Choroid plexus epithelial cell (primary cell): ENCODE results near the gene PRPF31.

Source experiments
- DNase-seq: peaks from one replicate; pipeline ENCODE4 v3.0.0-alpha.2; 2010; ENCODE audit warnings: low read depth
- H3K4me3 ChIP-seq: 2 replicates; pipeline ENCODE4 v1.5.1; 2011; ENCODE audit warnings: low read depth, mild to moderate bottlenecking, control low read depth, low read length, moderate library complexity
- CTCF ChIP-seq: conservative IDR thresholded peaks from 2 replicates; pipeline ENCODE4 v1.5.1; 2011; ENCODE audit warnings: low read depth, mild to moderate bottlenecking, control low read depth, inconsistent platforms, low read length, moderate library complexity

PRPF31 gene

DNA sequence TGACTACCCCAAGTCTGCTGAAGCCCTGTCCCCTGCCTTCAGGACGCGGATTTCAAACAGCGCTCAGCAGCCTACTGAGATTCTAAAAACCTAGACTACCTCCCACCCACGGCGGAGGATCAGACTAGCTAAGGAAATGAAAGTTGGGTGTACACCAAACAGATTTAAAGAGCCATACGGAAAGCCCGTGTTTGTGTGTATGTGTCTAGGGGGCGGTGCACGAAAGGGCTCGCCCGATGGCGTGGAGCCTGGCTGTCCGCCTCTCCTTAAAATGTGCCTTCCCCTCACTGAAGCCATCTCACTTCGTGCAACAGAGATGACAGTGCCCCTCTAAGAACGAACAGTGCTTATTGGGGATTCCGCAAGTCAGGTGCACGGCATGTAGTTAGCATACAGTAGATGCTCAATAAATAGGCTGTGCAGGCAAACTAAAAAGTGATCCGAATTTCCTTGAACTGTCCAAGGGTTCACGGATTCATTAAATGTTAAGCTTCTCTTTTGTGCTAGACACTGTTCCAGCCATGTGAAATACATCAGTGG lies 43.3 kb downstream of the PRPF31 start:
- TF ChIP-seq CTCF: peak; percentile 14
- H3K4me3 ChIP-seq: peak overlapping the region; percentile 77
- DNase-seq: peak; percentile 35

GRCh38 chr19:54159352-54160181 lies 44.0 kb downstream of the PRPF31 start, which contains the start of gene LENG1:
Gene LENG1, minus strand, starts transcription at chr19:54159721. Its CDS starts 26 bp downstream, at chr19:54159695.
- peak; percentile 100 for DNase-seq
- peak within 1 kb of the TSS; percentile 77 for H3K4me3 ChIP-seq
- peak; percentile 38 for TF ChIP-seq CTCF

DNA sequence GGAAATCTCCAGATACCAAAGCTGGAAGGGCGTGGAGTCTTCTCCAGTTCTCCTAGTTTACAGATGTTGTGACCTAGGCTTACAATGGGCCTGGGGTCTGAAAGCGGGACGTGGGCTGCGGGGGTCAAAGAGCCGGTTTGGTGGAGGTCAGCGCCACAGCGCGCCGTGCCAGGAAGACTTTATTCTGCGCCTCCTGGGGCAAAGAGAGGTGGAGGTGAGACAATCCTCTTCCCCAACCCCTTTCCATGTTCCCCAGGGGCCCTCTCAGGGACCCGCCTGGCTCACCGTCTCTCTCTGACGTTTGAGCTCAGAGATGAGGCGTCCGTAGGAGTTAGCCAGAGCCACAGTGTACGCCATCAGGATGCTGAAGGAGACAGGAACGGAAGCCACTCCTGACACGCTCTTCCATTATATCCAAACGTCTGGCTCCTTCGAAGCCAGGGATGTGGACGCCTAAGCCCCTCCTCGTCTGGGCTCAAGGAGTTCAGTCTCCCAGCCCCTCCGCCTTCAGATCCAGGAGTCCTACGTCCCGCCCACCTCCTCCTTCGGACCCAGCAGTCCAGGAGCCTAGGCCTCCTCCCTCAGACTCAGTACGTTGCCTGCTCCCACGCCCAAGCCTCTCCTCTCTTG lies 44.7 kb downstream of the PRPF31 start:
- H3K4me3 ChIP-seq: peak overlapping the region; percentile 65
- peak; percentile 25 for DNase-seq
- TF ChIP-seq CTCF: no peak

- DNase-seq: no peak
- H3K4me3 ChIP-seq: no peak overlapping the region
- TF ChIP-seq CTCF: no peak
Observed at GRCh38 chr19:54160854-54161253, 45.3 kb downstream of the PRPF31 start.

DNA sequence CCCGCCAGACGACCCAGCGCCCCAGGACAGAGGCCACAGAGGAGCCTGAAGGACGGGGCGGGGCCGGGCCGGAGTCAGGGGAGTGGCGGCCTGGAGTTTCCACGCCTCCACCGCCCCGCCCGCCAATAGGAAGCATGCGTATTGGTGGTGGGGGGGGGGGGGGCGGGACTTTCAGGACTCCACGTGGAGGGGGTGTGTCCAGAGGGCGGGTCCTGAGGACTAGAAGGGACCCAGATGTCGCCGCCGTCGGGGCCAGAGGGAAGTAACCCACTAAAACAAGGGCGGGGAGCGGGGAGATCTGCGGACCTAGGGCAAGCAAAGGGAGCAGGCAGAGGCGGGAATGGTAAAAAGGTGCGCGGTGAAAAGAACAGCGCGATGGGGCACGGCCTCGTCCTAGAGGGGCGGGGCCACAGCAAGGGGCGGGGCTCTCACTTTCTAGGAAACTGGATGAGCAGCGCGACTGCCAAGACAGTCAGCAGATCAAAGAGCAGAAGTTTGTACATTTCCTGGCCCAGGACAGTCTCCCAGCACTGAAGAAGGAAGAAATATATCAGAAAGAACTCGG lies 46.8 kb downstream of the PRPF31 start:
- H3K4me3 ChIP-seq: peak overlapping the region; percentile 61
- peak; percentile 76 for DNase-seq
- TF ChIP-seq CTCF: no peak

- TF ChIP-seq CTCF: no peak
- DNase-seq: no peak
- H3K4me3 ChIP-seq: no peak overlapping the region
Observed at GRCh38 chr19:54162884-54163283, 47.3 kb downstream of the PRPF31 start.
